Activated CD4-positive, alpha-beta T cell treated with anti-CD3 and anti-CD28 coated beads, Interleukin-10, Interleukin-2, amounts not matched to agents 100 ng/mL and 50 ng/mL, durations not matched to agents 16 hours and 8 hours (primary cell): ENCODE measurements around the gene TRIM71.
"Not testable (repeated sequence)": the region's sequence is repeated elsewhere in the genome, so short reads cannot be mapped to it uniquely, and the experiment has no call there.

Source experiments
- DNase-seq: peaks from one replicate; pipeline ENCODE4 v3.0.0-alpha.2; 2020

The TRIM71 gene

GRCh38 chr3:32820430-32820829 is 2.6 kb downstream of the TRIM71 start:
- DNase-seq, result no peak

GRCh38 chr3:32820971-32821685 is 3.3 kb downstream of the TRIM71 start:
- no peak for DNase-seq

- no peak for DNase-seq
Measured at GRCh38 chr3:32821686-32822296, 4.0 kb downstream of the TRIM71 start.

GRCh38 chr3:32822609-32823498 is 5.1 kb downstream of the TRIM71 start:
- no peak for DNase-seq

- DNase-seq, result not testable (repeated sequence)
Measured at GRCh38 chr3:32823641-32824184, 5.9 kb downstream of the TRIM71 start.

- no peak for DNase-seq
Measured at GRCh38 chr3:32825601-32826375, 8.0 kb downstream of the TRIM71 start.

GRCh38 chr3:32831062-32831461 is 13.3 kb downstream of the TRIM71 start:
- DNase-seq, result no peak

- no peak for DNase-seq
Measured at GRCh38 chr3:32831791-32832190, 14.0 kb downstream of the TRIM71 start.

GRCh38 chr3:32832193-32832592 is 14.4 kb downstream of the TRIM71 start:
- DNase-seq, result no peak

- DNase-seq, result no peak
Measured at GRCh38 chr3:32835049-32835371, 17.2 kb downstream of the TRIM71 start.

GRCh38 chr3:32835961-32836360 is 18.2 kb downstream of the TRIM71 start:
- no peak for DNase-seq

GRCh38 chr3:32836601-32837000 is 18.8 kb downstream of the TRIM71 start:
- no peak for DNase-seq

- DNase-seq, result no peak
Measured at GRCh38 chr3:32837366-32837765, 19.6 kb downstream of the TRIM71 start.

GRCh38 chr3:32837789-32838188 is 20.0 kb downstream of the TRIM71 start:
- no peak for DNase-seq

GRCh38 chr3:32839714-32840085 is 21.9 kb downstream of the TRIM71 start:
- no peak for DNase-seq

- DNase-seq, result no peak
Measured at GRCh38 chr3:32840086-32840841, 22.5 kb downstream of the TRIM71 start.

- DNase-seq, result no peak
Measured at GRCh38 chr3:32841341-32841740, 23.5 kb downstream of the TRIM71 start.

GRCh38 chr3:32841867-32842470 is 24.2 kb downstream of the TRIM71 start:
- no peak for DNase-seq

GRCh38 chr3:32842531-32842931 is 24.7 kb downstream of the TRIM71 start:
- DNase-seq, result no peak

GRCh38 chr3:32842987-32843386 is 25.2 kb downstream of the TRIM71 start:
- no peak for DNase-seq

- DNase-seq, result no peak
Measured at GRCh38 chr3:32843510-32844321, 25.9 kb downstream of the TRIM71 start.
